Small intestine (tissue), 7 donors: Measurements from ENCODE around the gene KCNH1. TPM values are rescaled to one million over a fixed set of nuclear protein-coding genes. Genes with fewer than 3 reads are reported as not detected.
"Not testable (repeated sequence)": the region's sequence is repeated elsewhere in the genome, so short reads cannot be mapped to it uniquely, and the experiment has no call there.

Source experiments
- DNase-seq, 2 donors: peaks; one replicate each; pipeline versions ENCODE4 v3.0.0 to v3.0.0-alpha.2; 2013
- FAIRE-seq: peaks from 2 replicates; lab custom pipeline; 2012; peaks lifted over from hg19 to GRCh38; lab: Jason Lieb, UNC
- H3K27ac ChIP-seq, 3 donors: one replicate each; pipeline ENCODE4 v1.5.1; 2013; ENCODE audit warnings: low read length in 2 of 3, mild to moderate bottlenecking in 2 of 3, control low read depth in 1 of 3, inconsistent platforms in 1 of 3, low read depth in 1 of 3, moderate library complexity in 1 of 3
- H3K27me3 ChIP-seq, 3 donors: one replicate each; pipeline ENCODE4 v1.6.1; 2013; ENCODE audit warnings: low read length in 3 of 3, inconsistent platforms in 1 of 3; ENCODE audit not compliant: control insufficient read depth in 3 of 3, insufficient read depth in 3 of 3
- H3K36me3 ChIP-seq, 3 donors: one replicate each; pipeline ENCODE4 v1.6.1; 2013; ENCODE audit warnings: low read length in 3 of 3, inconsistent platforms in 1 of 3, low read depth in 1 of 3, mild to moderate bottlenecking in 1 of 3, moderate library complexity in 1 of 3; ENCODE audit not compliant: control insufficient read depth in 3 of 3, insufficient read depth in 2 of 3
- H3K4me1 ChIP-seq, 3 donors: one replicate each; pipeline ENCODE4 v1.6.1; 2013; ENCODE audit warnings: low read length in 2 of 3, inconsistent platforms in 1 of 3, low read depth in 1 of 3, mild to moderate bottlenecking in 1 of 3, moderate library complexity in 1 of 3; ENCODE audit not compliant: control insufficient read depth in 3 of 3, insufficient read depth in 2 of 3
- H3K4me3 ChIP-seq, 3 donors: one replicate each; pipeline ENCODE4 v1.5.1; 2013; ENCODE audit warnings: low read length in 3 of 3, control low read depth in 1 of 3, inconsistent platforms in 1 of 3, low read depth in 1 of 3, mild to moderate bottlenecking in 1 of 3, moderate library complexity in 1 of 3
- H3K9me3 ChIP-seq, 2 donors: one replicate each; pipeline ENCODE4 v1.6.1; 2013; ENCODE audit warnings: low read depth in 1 of 2, low read length in 1 of 2; ENCODE audit not compliant: control insufficient read depth in 2 of 2, insufficient read depth in 1 of 2
- WGBS, 3 donors: extraction: QIAGEN DNeasy Blood & Tissue Kit; methylation state at CpG; one replicate each; pipeline ENCODE4 v1.1.7; 2013; 5-methylcytosine and 5-hydroxymethylcytosine counted together
- polyA plus RNA-seq, 4 donors: library from polyadenylated mRNA; stranded (reverse) in 3 of 4; unstranded in 1 of 4; fragments of 200-250 nt in 3 of 4; fragments of 120-200 nt in 1 of 4; gene quantifications; one replicate each; pipeline versions ENCODE4 v1.2.1 to v1.2.3, GENCODE V29; 2013
- donor health status: healthy with polysubstance abuse.
- donor health status: control.
- donor health status: control.
- donor health status: Bipolar disorder and iron deficiency.
- donor health status: healthy.

The KCNH1 gene
- polyA plus RNA-seq, 4 donors, result 0.13 to 0.42 TPM; not detected in 2

- 55 to 68% (median 60%) methylated on average over 7 of the region's 7 CpGs for WGBS, 3 donors
- FAIRE-seq (no peak), DNase-seq (no peak)
- Histone ChIP-seq H3K36me3 (no peaks in the 10 kb centered on the region), H3K27me3 (no peaks in the 10 kb centered on the region), H3K9me3 (no peaks in the 10 kb centered on the region), H3K4me1 (no peaks in the 10 kb centered on the region), H3K4me3 (no peak overlapping the region), H3K27ac (no peak overlapping the region)
Observed at GRCh38 chr1:211013346-211014240, 120.4 kb downstream of the KCNH1 start.

GRCh38 chr1:211011128-211011527 lies 122.8 kb downstream of the KCNH1 start:
- FAIRE-seq, DNase-seq, H3K4me3 ChIP-seq, H3K9me3 ChIP-seq, H3K36me3 ChIP-seq, H3K27ac ChIP-seq, H3K4me1 ChIP-seq, H3K27me3 ChIP-seq: not testable (repeated sequence)
- whole genome bisulfite sequencing, 3 donors, result 77 to 90% (median 88%) methylated on average over 1 of the region's 1 CpG

- FAIRE-seq (no peak), DNase-seq (no peak)
- 56 to 69% (median 63%) methylated on average over 5 of the region's 5 CpGs for WGBS, 3 donors
- Histone ChIP-seq H3K36me3 (no peaks in the 10 kb centered on the region), H3K27ac (no peak overlapping the region), H3K27me3 (no peaks in the 10 kb centered on the region), H3K9me3 (no peaks in the 10 kb centered on the region), H3K4me3 (no peak overlapping the region), H3K4me1 (no peaks in the 10 kb centered on the region)
Observed at GRCh38 chr1:211009944-211010343, 124.0 kb downstream of the KCNH1 start.

DNA sequence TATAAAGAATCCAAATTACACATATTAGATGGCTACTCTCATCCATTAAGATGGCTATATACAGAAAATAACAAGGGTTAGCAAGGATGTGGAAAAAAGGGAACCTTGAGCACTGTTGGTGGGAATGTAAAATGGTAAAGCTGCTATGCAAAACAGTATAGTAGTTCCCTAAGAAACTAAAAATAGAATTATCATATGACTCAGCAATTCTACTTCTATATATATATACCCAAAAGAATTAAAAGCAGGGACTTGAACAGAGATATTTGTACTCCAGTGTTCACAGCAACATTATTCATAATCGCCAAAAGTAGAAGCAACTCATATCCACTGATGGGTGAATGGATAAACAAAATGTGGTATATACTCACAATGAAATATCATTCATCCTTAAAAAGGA lies 126.1 kb downstream of the KCNH1 start:
- Histone ChIP-seq H3K27ac (no peak overlapping the region), H3K9me3 (no peaks in the 10 kb centered on the region), H3K36me3 (no peaks in the 10 kb centered on the region), H3K27me3 (no peaks in the 10 kb centered on the region), H3K4me1 (no peaks in the 10 kb centered on the region), H3K4me3 (no peak overlapping the region)
- DNase-seq, result no peak
- WGBS, 3 donors, result 83 to 98% (median 93%) methylated on average over 1 of the region's 1 CpG
- FAIRE-seq, result no peak

DNA sequence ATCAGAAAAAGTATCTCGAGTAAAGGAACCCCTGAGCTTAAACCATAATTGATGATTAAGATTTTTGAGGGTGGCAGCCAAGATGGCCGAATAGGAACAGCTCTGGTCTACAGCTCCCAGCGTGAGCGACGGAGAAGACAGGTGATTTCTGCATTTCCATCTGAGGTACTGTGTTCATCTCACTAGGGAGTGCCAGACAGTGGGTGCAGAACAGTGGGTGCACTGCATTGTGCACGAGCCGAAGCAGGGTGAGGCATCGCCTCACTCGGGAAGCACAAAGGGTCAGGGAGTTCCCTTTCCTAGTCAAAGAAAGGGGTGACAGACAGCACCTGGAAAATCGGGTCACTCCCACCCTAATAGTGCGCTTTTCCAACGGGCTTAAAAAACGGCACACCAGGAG lies 138.0 kb downstream of the KCNH1 start:
- H3K9me3 ChIP-seq, H3K27ac ChIP-seq, H3K4me3 ChIP-seq, H3K4me1 ChIP-seq, FAIRE-seq, DNase-seq, H3K36me3 ChIP-seq, H3K27me3 ChIP-seq: not testable (repeated sequence)
- 92 to 93% (median 93%) methylated on average over 13 of the region's 13 CpGs for WGBS, 3 donors

DNA sequence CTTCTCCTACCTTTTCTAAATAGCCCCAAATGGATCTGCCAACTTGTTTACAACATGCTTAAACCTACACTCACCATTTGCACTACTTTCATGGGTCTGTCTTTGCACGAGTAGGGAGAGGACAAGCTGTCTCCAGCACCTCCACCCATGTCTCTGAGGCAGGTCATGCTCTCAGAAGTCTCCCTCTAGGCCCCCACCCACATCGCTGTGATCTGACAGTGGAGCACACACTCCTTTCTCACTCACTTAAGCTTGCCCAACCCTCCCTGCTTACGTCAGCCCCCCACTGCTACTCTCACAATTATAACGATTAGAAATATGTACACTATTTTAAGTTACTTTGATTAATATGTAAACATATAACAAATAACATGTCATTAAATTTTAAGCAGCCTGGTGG lies 141.1 kb downstream of the KCNH1 start:
- H3K36me3 ChIP-seq, result no peaks in the 10 kb centered on the region
- H3K4me1 ChIP-seq, result no peaks in the 10 kb centered on the region
- DNase-seq, result no peak
- H3K27me3 ChIP-seq, result no peaks in the 10 kb centered on the region
- no peak overlapping the region for H3K27ac ChIP-seq
- 61 to 71% (median 65%) methylated on average over 4 of the region's 4 CpGs for WGBS, 3 donors
- no peak for FAIRE-seq
- H3K4me3 ChIP-seq, result no peak overlapping the region
- peaks cover 0 to 3% of the 10 kb centered on the region in 2 donors for H3K9me3 ChIP-seq

DNA sequence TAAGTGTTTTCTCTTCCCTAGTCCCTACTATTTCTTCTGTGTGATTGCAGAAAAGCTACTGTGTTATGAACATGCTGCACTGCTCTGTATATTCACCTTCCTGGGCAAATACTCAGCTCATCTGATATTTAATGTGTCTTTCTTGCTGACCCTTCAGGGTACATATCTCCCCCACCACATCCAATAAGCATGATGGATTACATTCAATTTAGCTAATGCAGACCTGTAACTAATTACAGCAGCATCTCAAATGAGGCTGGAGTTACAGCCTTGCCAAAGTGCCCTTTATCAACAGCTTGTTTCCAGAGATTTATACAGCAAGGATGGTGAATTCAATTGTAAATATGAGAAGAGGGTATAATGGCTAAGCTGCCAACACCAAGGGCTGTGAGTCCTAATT lies 144.0 kb downstream of the KCNH1 start:
- Histone ChIP-seq H3K9me3 (no peaks in the 10 kb centered on the region), H3K4me1 (no peaks in the 10 kb centered on the region), H3K27ac (no peak overlapping the region), H3K27me3 (no peaks in the 10 kb centered on the region), H3K4me3 (no peak overlapping the region), H3K36me3 (no peaks in the 10 kb centered on the region)
- DNase-seq (no peak), FAIRE-seq (no peak)

DNA sequence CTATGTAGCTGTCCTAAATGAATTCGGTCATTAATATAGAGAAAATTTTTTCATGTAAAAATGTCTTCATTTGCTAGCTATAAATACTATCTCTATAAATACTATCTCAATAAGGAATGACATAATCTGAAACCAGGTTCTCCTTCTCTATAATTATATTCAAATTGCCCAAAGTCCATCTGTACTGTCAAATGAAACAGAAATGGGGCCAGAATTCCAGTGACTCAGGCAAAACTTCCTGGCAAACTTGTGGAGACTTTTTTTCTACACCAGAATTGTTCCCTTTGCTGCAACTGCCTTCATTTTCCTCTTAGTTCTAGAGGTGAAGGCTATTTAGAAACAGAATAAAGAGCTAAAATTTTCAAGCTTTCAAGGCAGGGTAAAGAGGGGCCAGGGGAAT lies 152.5 kb downstream of the KCNH1 start:
- WGBS, 3 donors, result 90 to 94% (median 94%) methylated on average over 1 of the region's 1 CpG
- Histone ChIP-seq H3K9me3 (no peaks in the 10 kb centered on the region), H3K4me3 (no peak overlapping the region), H3K27ac (no peak overlapping the region), H3K27me3 (no peaks in the 10 kb centered on the region), H3K36me3 (no peaks in the 10 kb centered on the region), H3K4me1 (no peaks in the 10 kb centered on the region)
- FAIRE-seq, result no peak
- no peak for DNase-seq

GRCh38 chr1:210980082-210980481 lies 153.9 kb downstream of the KCNH1 start:
- FAIRE-seq (no peak), DNase-seq (no peak)
- Histone ChIP-seq H3K9me3 (no peaks in the 10 kb centered on the region), H3K27me3 (no peaks in the 10 kb centered on the region), H3K27ac (no peak overlapping the region), H3K4me1 (no peaks in the 10 kb centered on the region), H3K4me3 (no peak overlapping the region), H3K36me3 (no peaks in the 10 kb centered on the region)
